ENCODE measurements around the gene CDKL1.

CDKL1 gene

DNA sequence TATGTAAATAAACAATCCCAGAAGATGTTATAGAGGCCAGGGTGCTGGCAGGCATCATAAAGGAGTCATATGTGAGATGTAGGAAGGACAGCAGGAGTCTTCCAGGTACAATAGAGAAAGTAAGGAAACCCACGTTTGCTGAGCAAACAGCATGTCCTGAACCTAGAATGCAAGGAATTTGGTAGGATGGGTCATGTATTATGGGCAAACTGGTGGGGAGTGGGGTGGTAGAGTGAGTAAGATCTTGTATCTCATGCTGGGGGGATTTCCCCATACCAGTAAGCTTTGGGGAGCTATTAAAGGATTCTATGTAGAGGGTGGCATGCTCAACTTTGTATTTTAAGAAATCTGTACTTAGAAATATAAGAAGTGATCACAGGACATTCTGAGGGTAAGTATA, 41.0 kb downstream of the CDKL1 start:
- no peak for DNase-seq

DNA sequence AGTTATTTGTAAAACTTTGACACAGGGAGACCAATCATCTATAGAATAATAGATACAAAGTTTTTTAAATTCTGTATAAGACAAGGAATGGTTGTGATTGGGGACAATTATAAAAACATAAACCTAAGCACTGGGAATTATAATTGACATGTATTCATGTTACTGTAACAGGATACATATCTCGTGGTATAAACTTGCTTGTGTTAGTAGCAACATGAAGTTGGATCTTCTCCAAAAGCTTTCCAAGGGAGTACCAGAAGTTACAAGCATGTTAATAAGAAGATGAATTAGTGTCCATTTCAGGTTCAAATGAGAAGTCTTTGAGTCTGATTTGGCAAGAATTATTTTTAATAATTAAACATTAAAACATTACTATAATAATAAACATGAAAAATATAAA, 42.2 kb downstream of the CDKL1 start:
- DNase-seq, result no peak

DNA sequence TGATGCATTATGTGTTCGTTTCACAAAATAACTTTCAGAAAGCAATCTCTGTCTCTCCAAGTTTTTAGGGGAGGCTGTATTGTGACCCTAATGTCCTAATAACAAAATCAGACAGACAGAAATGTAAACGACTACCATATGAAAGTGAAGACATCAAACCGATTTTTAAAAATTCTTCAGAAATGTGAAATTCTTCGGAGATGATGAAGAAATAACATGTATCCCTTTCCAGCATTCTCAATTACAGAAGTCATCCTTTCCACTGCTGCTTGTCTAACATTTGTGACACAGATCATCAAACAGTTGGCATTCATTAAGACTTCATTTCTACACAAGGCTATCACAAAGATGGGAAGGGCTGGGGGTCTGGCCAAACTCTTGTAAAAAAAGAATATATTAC, 43.6 kb downstream of the CDKL1 start:
- DNase-seq, result no peak

DNA sequence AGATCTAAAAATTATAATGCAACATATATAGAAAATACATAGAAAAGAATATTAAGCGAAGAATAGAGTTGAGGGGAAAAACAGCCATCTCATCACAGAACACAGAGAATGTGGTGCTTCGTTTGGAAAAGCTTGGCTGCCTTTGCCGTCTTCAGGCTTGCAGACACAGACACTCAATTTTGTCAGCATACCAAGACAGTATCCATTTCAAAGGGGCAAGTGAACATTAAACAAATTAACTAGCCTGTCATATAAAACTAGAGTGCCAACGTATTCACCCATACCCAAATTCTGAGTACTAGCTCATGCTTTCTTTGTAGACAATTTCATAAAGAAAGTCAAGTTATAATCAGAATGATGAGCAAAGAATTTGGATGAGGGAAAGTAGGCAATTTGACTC, 44.1 kb downstream of the CDKL1 start:
- DNase-seq, result no peak

DNA sequence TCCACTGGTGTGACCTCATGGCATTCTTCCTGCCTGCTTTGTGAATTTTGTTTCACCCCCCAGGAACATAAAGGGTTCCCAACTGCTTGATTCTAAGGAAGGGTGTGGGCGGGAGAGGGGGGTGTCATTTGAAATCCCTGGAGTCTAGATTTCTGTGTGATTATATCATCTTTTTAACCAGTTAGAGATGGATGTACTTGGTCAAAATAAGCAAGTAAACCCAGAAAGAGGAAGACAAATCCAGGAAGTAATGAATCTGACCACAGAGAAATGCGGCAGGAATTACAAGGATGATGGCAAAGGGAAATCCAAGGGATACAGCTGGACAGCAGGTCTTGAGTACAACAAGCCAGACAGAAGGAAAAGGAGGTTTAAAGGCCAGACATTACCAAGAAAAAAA, 45.7 kb downstream of the CDKL1 start:
- DNase-seq, result no peak

DNA sequence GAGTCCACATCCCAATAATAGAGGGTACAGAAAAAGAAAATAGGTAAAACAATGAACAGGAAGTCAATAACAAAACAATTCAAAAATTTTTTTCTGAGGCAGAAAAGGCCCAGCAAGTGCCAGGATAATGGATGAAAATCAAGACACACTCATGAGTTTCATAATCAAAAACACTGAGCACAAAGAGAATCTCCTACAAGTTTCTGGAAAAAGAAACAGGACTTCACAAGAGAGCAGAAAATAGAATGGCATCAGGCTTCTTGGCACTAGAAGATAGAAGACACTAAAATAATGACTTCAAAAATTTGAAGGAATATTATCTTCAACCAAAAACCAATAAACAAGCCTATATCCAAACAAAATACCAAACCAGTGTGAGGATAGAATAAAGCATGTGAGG, 47.7 kb downstream of the CDKL1 start:
- no peak for DNase-seq

DNA sequence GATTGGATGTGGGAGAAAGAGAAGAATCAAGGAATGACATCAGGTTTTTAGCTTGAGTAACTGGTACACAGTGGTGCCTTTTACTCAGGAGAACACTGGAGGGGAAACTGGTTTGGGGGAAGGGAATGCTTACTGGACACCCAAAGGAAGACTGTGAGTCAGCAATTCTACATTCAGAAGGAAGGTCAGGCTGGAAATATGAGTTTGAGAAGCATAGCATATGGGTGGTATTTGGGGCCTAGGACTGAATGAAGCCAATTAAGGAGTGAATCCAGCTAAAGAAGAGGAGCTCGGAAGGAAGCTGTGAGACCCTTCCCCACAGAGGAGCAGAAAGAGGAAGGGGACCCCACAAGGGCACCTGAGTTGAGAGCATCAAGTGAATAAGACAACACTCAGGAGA, 49.2 kb downstream of the CDKL1 start:
- no peak for DNase-seq

DNA sequence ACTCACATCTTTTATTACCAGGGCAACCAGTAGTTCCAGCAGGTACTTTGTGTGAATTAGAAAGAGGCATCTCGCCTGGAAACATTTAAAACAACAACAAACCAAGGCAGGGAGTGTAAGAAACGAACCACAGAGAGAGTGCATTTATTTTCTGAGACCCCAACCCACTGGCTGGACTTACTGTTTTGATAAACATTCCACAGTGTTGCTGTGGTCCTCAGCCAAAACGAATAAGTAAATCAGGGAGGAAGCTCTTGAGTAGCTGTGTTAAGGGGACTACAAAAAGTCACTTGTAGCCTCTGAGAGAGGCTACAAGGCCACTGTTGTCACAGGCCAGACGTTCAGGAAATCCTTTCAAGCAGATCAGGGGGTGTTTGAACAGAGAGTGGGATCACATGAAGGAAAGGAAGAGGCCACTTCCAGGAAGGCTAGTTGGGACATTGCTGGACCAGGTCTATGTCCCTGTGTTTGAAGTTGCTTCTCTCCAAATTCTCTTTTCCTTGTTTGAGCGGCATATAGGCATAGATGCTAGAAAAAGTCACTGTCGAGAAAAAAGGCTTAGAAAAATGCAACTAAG, 50.7 kb downstream of the CDKL1 start:
- DNase-seq, result no peak

DNA sequence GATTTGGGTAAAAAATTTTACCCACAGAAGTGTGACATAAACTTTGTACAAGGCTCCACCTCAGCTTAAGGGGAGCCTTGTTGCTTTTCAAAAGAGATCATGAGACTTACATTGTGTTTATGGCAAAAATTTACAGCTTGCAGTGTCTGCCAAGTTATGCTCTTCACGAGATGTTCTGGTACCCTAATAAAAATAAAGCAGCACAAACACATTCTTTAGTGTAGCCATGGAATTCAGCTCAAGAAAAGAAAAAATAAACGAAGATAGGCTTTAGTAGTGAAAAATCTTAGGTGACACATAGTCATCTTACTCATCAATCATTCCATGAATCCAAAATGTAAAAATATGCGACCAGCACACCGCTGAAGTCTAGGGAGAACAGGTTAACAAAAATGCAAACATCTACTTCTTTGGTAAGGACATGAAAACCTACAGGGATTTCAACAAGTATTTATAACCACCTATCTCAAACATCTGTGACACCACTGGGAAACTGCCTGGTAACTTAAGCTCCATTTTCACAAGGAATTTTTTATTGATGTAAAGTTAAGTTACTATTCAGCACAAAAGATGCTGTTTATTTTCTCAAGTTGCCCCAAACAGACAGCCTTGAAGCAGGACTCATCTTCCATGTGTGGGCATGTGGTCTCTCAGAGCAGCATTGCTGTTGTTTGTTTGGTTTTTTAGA, 51.7 kb downstream of the CDKL1 start:
- no peak for DNase-seq

DNA sequence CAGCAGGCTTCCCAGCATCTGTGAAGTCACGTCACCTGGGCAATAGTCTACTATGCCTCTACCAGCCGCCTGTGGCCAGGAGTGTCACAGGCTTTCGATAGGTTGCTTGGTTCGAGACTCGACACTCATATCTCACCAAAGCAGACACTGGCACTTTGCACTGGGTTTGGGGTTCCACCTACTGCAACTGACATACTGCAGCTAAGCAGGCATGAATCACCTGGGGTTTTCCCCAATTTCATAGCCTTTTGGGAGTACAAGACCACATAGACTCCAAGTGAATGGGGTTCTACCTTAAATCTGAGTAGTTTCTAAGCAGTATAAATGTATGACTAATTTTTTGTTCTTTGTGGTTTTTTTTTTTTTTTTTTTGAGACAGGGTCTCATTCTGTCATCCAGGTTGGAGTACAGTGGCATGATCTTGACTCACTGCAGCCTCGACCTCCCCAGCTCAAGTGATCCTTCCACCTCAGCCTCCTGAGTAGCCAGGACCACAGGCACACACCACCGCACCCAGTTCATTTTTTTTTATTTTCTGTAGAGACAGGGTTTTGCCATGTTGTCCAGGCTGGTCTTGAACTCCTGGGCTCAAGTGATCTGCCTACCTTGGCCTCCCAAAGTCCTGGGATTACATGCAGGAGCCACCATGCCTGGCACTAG, 52.4 kb downstream of the CDKL1 start:
- peak; percentile 10 for DNase-seq

DNA sequence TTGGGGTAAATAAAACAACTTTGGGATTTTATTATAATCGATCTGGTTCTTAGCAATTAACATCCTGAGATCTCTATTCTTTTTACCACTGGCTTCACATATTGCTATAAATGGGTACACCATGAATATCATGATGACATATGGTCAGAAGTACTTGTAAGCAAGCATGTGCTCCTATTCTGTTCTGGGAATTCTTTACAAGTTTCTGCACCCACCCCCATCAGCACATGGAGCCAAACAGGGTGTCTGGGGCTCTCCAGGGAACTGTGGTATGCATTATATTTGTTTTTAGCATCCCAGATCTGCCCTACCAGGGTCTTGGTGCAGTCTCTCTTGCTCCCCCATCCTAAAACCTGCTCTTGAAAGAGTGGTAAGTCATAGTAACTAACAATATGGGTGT, 53.2 kb downstream of the CDKL1 start:
- DNase-seq, result no peak

DNA sequence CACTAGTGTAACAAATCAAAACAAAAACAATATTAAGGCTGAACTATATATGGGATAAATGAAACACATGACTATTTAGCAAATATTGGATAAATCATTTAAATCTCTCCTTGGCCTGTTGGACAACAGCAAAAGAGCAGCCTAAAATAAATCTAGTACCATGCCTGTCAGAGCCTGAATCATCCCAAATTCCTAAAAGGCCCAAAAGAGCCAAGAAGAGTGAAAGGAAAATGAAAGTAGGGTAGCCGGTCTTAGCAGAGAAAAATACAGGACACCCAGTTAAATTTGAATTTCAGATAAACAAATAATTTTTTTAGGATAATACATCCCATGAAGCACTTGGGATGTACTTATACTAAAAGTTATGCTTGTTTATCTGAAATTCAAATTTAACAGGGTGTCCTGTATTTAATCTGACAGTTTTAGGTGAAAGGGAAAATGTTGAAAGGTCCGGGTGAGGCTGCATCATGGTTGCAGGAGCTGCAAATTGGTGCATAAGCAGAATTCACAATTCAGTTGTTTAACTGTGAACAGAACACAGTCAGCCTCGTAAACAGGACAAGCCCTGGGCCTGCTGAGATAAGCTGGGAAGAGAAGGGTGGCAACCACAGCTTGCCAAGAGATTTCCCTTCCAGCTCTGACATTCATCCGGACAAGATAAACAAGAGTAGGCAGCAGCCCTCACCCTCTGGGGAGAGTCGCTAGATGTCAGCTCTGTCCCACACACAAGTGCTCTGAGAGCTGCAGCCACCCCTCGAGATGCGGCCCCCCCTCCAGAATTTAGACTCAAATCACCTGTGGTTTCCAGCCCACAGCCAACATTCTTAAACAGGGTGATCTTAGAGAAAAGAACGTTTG, 54.2 kb downstream of the CDKL1 start:
- DNase-seq, result peak; percentile 47

DNA sequence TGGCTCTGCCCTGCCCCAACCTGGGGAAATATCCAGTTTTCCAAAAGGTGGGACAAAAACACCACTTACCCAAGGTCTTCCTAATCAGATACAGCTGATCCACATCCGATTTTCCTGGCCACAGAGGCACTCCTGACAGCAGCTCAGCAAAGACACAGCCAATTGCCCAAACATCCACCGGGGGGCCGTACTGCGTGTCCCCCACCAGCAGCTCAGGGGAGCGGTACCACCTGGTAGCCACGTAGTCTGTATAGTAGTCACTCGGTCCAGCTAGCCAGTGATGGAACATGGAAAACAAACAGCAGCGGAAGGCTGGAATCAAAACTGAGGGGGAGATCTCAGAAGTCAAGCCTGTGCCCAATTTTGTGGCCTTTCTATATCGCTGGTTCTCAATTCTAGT, 55.7 kb downstream of the CDKL1 start:
- no peak for DNase-seq

DNA sequence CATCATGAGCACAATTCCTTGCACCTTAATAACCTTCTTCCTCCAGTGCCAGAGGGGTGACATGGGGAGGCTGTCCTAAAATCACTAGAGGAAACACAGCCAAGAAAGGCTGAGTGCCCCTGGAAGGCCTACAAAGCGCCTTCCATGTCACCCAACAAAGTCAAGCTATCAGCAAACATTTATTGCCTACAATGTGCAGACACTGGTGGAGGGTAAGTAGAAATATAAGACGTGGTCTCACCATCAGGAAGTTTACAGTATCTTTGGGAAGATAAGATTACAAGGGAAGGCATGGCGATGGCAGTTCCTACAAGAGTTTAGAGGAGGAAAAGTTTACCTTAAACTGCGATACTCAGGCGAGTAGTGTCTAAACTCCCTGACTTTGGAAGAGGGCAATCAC, 56.6 kb downstream of the CDKL1 start:
- no peak for DNase-seq

DNA sequence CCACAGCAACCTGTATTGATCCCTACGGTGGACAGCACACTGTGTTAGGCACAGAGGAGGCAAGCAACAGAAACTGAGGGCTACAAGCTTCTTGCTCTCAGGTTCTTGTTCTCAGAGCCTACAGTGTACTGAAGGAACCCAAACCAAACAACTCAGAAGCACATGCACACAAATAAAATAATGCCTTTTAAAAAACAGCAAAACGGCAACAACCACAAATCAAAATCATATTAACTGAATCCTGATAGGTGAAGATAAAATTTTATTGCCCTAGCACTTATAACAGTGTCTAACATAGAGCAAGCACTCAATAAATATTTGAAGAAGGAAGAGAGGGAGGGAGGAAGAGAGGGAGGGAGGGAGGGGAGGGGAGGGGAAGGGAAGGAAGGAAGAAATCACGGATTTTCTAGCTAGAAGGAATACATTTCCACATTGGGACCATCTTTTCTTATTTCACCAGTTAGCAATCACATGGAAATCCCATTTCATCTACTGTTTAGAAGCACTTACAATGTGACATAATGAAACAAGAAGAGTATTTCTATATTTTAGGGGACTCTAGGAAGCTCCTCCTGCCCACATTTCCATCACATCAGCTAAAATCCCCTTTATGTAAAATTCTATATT, 57.4 kb downstream of the CDKL1 start:
- DNase-seq, result no peak

DNA sequence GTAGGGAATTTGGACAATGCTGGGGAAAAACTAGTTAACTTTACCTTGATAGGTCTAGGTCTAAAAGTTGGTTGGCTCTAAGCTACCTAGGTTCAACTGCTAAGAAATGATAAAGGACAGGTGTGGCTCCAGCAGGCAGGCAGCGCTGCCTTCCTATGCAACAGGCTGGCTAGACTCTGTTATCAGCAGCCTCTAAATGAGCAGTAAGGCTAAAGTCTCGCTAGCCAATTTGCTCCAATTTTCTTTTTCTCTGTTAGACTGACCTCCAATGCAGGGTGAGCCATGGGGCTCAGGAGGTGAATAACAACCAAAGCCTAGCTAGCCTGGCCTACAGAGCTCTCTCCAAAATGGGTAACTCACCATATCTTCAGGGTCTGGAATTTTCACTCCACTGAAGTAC, 58.1 kb downstream of the CDKL1 start:
- no peak for DNase-seq

DNA sequence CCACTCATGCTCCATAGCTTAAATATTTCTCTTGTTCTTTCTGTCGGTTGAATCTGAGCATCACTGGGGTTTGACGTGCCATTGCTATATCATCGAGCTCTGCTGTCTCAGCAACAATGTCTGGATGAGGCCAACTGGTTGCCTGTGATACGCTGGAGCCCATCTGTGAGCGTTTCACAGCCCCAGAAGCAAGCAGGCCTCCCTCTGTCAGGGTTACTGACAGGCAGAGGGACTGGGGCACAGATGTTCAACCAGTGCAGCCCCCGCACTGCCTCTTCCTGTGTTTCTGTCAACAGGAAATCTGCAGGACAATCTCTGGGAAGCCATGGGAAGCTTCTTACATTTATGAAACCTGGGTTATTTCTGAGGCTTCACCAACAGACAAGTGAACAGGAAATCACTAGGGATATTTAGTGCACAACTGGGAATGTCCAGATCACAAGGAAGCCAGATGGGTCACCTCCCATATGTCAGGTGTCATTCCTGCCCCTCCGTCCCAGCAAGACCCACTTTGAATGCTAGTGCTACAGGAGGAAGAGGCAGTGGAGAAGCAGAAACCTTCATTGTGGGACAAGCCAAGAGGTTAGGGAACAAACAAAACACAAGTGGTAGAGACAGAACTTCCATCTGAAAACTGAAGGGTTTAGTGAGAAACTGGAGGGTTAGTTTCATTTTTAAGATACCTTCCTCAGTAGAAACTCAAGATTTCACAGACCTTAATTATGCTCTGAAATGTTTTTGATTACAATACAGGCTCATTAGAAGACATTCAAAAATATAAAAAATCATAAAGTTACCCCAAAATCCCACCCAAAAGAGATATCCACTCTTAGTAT, 60.5 kb downstream of the CDKL1 start:
- DNase-seq, result no peak

DNA sequence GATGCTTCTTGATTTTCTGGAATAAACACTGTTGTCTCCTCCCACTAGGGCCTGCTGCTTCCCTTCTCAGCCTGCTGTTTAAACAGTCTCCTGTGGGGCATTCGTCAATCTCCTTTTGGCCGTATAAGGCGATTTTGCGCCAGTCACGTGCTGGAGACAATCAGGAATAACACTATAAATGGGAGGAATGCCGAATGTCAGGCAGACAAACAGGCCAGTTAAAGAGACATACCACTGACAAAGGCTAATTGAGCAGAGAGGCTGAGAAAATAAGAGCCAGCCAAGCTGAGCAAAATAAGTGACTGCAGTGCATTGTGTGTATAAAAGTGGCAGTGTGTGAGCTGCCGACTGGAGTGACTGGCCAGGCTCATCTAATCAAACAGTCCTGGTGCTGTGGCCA, 61.3 kb downstream of the CDKL1 start:
- DNase-seq, result no peak

DNA sequence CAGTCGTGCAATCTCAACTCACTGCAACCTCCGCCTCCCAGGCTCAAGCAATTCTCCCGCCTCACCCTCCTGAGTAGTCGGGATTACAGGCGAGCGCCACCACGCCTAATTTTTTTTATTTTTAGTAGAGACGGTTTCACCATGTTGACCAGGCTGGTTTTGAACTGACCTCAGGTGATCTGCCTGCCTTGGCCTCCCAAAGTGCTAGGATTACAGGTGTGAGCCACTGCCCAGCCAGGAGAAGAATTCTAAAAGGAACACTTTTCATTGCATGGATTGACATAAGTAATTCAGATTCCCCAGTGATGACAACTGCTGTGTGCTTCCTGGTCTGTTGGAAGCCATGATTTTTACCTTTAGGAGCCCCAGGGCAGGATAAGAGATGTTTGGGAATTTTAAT, 62.5 kb downstream of the CDKL1 start:
- DNase-seq, result no peak

DNA sequence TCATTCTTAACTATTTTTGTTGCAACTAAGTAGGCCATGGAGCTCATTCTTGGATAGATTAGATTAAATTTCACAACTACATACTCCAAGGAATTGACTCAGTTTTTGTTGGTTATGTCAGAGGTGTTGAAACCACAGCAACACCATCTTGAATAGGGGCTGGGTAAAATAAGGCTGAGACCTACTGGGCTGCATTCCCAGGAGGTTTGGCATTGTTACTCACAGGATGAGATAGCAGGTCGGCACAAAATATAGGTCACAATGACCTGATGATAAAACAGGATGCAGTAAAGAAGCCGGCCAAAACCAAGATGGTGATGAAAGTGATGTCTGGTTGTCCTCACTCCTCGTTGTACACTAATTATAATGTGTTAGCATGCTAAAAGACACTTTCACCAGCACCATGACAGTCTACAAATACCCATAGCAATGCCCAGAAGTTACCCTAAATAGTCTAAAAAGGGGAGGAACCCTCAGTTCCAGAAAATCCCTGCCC, 63.6 kb downstream of the CDKL1 start:
- DNase-seq, result no peak

DNA sequence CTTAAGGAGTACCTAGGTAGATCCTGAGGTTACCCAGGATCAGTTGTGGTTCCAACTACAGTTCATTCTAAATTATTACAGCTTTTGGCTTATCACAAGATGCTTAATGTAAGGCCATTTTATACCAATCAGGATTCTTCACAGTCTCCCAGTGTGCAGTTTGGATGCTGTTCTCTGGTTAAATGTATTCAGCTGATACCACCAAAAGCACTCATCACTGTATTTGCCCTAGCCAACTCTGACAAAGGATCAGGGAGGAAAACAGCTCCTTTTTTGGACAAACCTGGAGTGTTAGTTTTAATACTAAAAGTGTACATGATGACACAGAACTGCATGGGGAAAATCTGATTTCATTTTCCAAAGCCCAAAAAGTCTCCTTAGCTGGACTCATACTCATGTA, 65.1 kb downstream of the CDKL1 start:
- no peak for DNase-seq

DNA sequence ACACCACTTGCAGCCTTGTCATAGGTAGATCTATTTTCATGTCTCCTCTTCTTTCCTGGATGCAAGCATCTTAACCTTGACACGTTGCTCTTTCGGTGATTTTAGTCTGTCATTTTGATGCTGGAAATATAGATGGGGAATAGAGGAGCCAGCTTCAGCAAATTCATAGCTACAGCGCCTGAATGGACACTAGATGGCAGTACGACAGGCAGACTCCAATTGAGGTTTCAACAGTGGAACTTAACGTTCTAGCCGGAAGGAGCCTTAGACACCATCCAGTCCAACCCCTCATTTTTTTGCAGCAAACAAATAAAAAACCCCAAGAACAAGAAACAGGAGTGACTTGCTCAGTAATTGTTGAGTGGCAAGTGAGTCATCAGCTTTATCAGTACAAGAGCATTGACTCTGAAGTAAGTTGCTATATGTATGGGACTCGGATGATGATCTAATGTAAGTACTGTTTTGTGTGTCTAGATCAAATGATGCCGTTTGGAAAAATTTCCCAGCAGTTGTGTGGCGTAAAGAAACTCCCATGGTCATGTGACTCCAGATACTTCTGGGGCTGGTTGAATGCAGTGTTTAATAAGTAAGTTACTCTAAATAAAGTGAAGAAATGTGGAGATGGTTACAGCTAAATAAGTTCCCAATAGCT, 75.5 kb downstream of the CDKL1 start:
- DNase-seq, result peak; percentile 85

Data from CD4-positive, alpha-beta T cell treated with Interleukin-12 subunit alpha and Interleukin-12 subunit beta, for 1 hour (primary cell).